ENCODE results near the gene DCDC2C.

DNA sequence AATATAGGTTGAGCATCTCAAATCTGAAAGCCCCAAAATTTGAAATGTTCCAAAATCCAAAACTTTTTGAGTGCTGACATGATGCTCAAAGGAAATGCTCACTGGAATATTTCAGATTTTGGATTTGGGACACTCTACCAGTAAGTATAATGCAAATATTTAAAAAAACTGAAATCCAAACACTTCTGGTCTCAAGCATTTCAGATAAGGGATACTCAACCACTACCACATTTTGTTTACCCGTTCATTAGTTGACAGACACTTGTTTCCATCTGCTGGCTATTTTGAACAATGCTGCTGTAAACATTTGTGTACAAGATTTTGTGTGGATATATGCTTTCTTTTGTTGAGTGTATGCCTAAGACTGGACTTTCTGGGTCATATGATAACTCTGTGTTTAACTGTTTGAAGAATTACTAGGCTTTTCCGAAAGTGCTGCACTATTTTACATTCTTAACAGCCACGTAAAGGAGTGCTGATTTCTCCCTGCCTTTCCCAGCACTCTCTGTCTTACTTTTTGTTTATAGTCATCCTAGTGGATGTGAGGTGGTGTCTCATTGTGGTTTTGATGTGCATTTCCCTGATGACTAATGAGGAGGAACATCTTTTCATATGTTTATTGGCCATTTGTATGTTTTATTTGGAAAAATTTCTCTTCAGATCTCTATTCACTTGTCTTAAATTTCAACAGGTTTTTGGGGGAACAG is 19.5 kb upstream of the DCDC2C start:
- no peak for TF ChIP-seq GATA2 (IDR thresholded peaks at IDR 0.05; ENCODE audit: low read depth, low read length)
- TF ChIP-seq GATA3 (IDR thresholded peaks at IDR 0.05; ENCODE audit: low read depth, low read length), result no peak

Data from SH-SY5Y (cell line).